ENCODE data around the gene GPX4.

Gene GPX4

GRCh38 chr19:1103132-1103707 is 574 bp upstream of the GPX4 start:
- TF ChIP-seq TAF1 (IDR thresholded peaks at IDR 0.05; ENCODE audit: borderline replicate concordance, insufficient read depth, low read length) (no peak), FOXP2 (optimal IDR thresholded peaks at IDR 0.05; ENCODE audit: borderline replicate concordance, extremely low read depth, extremely low read length, insufficient read depth) (no peak), REST (IDR thresholded peaks at IDR 0.05; ENCODE audit: insufficient read depth in 1 of 2, low read depth in 2 of 2, low read length in 2 of 2) (no peak), POLR2AphosphoS5 (IDR thresholded peaks at IDR 0.05; ENCODE audit: low read depth, low read length) (no peak), SIN3A (IDR thresholded peaks at IDR 0.05; ENCODE audit: borderline replicate concordance, insufficient read depth, low read length) (no peak)

GRCh38 chr19:1104311-1105007 is 665 bp downstream of the GPX4 start:
- TF ChIP-seq POLR2AphosphoS5 (IDR thresholded peaks at IDR 0.05; ENCODE audit: low read depth, low read length): 0 out of 2 replicates have a peak, but pooled peaks have one; percentile 25
- no peak for TF ChIP-seq REST (IDR thresholded peaks at IDR 0.05; ENCODE audit: insufficient read depth in 1 of 2, low read depth in 2 of 2, low read length in 2 of 2)

- TF ChIP-seq TAF1 (IDR thresholded peaks at IDR 0.05; ENCODE audit: borderline replicate concordance, insufficient read depth, low read length) (no peak), POLR2AphosphoS5 (IDR thresholded peaks at IDR 0.05; ENCODE audit: low read depth, low read length) (0 out of 2 replicates have a peak, but pooled peaks have one; percentile 5)
These were observed 1.4 kb downstream of the GPX4 start for GRCh38 chr19:1105008-1105872.

GRCh38 chr19:1105873-1106840 is 2.4 kb downstream of the GPX4 start:
- TF ChIP-seq POLR2AphosphoS5 (IDR thresholded peaks at IDR 0.05; ENCODE audit: low read depth, low read length) (0 out of 2 replicates have a peak, but pooled peaks have one; percentile 11), REST (IDR thresholded peaks at IDR 0.05; ENCODE audit: insufficient read depth in 1 of 2, low read depth in 2 of 2, low read length in 2 of 2) (no peak)

- no peak for TF ChIP-seq POLR2AphosphoS5 (IDR thresholded peaks at IDR 0.05; ENCODE audit: low read depth, low read length)
- no peak for TF ChIP-seq REST (IDR thresholded peaks at IDR 0.05; ENCODE audit: insufficient read depth in 1 of 2, low read depth in 2 of 2, low read length in 2 of 2)
- 0 out of 2 replicates have a peak, but pooled peaks have one; percentile 21 for TF ChIP-seq SIN3A (IDR thresholded peaks at IDR 0.05; ENCODE audit: borderline replicate concordance, insufficient read depth, low read length)
- TF ChIP-seq TAF1 (IDR thresholded peaks at IDR 0.05; ENCODE audit: borderline replicate concordance, insufficient read depth, low read length): no peak
These were observed 3.3 kb downstream of the GPX4 start for GRCh38 chr19:1106841-1107660.
